Measurements from ENCODE around the gene SLC4A1.
"Not testable (repeated sequence)": the region's sequence is repeated elsewhere in the genome, so short reads cannot be mapped to it uniquely, and the experiment has no call there.

SLC4A1 gene

DNA sequence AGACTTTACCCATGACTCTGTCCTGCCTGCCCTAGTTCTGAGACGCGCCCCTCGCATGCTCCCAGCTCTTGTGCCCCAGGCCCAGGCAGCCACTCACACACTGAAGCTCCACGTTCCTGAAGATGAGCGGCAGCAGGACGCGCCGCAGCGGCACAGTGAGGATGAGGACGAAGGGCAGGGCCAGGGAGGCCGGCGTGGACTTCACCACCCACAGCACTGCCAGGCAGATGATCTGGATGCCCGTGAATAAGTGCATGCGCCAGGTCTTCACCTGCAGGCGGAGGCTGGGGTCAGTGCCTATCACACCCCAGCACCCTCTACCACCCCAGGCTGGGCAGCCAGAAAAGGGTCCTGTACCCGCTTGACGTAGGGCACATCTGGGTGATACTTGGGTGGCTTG is 16.9 kb downstream of the SLC4A1 start:
- TF ChIP-seq, protein P1, sequence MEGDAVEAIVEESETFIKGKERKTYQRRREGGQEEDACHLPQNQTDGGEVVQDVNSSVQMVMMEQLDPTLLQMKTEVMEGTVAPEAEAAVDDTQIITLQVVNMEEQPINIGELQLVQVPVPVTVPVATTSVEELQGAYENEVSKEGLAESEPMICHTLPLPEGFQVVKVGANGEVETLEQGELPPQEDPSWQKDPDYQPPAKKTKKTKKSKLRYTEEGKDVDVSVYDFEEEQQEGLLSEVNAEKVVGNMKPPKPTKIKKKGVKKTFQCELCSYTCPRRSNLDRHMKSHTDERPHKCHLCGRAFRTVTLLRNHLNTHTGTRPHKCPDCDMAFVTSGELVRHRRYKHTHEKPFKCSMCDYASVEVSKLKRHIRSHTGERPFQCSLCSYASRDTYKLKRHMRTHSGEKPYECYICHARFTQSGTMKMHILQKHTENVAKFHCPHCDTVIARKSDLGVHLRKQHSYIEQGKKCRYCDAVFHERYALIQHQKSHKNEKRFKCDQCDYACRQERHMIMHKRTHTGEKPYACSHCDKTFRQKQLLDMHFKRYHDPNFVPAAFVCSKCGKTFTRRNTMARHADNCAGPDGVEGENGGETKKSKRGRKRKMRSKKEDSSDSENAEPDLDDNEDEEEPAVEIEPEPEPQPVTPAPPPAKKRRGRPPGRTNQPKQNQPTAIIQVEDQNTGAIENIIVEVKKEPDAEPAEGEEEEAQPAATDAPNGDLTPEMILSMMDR (IDR thresholded peaks at IDR 0.05; ENCODE audit: control insufficient read depth, extremely low read depth, insufficient read depth): no peak
- no peak for DNase-seq (ENCODE audit: low read depth)
- no peak overlapping the region for H3K4me3 ChIP-seq (ENCODE audit: low read depth, low read length)

DNA sequence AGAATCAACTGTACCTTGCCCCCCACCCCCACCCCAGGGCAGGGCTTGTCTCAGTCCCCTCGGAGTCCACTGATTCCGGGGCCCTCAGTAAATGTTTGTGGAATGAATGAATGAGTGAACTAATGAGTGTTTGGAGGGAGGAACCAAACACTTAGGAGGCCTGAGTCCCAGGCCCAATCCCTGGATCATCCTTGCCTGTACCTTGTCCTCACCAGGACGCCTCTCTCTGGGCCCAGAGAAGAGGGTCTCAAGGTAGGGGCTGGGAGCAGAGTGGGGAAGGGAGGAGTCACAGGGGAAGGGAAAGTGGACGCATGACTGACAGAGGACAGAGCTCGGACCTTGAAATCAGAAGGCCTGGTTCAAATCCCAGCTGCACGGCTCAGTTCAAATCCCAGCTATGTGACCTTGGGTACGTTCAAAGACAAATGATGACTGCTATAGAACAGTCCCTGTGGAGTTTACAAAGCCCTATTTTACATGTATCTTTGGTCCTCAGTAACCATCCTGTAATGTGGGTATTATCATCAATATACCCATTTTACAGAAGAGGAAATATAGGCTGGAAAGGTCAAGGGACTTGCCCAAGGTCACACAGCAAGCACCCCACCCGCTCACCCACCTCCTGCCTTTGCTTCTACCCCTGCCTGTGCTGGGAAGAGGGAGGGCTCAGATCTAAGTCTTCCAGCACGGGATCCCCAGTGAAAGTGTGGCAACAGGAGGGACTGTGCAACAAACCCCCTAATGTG is 18.3 kb downstream of the SLC4A1 start:
- DNase-seq (ENCODE audit: low read depth): no peak
- H3K4me3 ChIP-seq (ENCODE audit: low read depth, low read length): no peak overlapping the region
- TF ChIP-seq, protein P1 (IDR thresholded peaks at IDR 0.05; ENCODE audit: control insufficient read depth, extremely low read depth, insufficient read depth): no peak

DNA sequence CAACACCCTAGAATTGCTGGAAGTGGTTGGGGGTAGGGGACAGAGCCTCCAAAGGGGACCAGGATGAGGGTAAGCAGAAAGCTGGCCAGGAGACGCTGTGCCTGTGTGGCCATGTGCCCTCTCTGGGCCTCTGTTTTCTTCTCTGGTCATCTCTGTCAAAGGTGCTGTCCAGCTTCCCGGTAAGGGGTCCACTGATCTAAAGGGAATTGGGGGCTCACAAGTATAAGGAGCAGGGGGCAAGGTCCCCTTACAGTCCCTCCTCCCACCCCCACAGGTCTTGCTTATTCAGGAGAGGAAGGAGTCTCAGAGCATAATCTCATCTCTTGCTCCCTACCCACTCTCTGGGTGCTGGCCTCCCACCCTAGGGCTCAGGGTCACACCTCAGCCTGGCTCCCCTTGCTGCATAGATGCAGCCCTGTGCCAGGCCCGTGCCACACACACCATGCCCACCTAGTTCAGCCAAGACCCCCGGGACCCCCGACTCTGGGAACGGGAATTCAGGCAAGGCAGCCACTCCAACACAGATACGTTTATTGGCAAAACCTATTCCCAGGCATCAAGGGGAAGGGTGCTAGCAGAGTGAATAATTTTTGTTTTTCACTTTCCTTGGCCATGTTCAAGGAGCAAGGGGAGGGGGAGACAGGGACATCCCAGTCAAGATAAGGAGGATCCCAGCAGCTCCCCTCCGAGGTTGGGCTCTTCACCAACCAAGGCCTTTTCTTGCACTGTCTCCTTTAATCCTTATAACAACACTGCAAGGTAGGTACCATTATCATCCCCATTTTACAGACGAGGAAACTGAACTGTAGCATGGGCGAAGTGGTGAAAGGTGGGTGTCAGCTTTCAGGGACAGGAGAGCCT is 19.8 kb downstream of the SLC4A1 start:
- TF ChIP-seq, protein P1 (IDR thresholded peaks at IDR 0.05; ENCODE audit: control insufficient read depth, extremely low read depth, insufficient read depth): no peak
- no peak for DNase-seq (ENCODE audit: low read depth)
- H3K4me3 ChIP-seq (ENCODE audit: low read depth, low read length): no peak overlapping the region

DNA sequence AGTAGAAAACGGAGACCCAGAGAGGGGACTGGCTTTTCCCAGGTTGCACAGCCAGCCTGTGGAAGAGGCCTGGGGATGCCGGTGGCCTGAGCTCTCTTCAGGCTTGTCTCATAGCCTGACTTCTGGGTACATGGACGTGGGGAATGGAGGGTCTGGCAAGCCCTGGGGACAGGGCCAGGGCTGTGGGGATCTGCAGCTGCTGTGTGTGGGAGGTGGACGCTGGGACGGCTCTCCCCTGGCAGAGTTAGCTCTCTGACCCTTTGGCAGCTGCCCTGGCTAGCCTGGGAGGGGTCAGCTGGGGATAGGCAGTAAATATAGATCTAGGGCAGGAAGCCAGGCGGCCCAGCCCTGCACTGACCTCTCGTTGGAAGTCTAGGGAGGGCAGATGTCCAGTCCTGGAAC is 20.5 kb downstream of the SLC4A1 start:
- TF ChIP-seq, protein P1 (IDR thresholded peaks at IDR 0.05; ENCODE audit: control insufficient read depth, extremely low read depth, insufficient read depth): no peak
- no peak overlapping the region for H3K4me3 ChIP-seq (ENCODE audit: low read depth, low read length)
- no peak for DNase-seq (ENCODE audit: low read depth)

DNA sequence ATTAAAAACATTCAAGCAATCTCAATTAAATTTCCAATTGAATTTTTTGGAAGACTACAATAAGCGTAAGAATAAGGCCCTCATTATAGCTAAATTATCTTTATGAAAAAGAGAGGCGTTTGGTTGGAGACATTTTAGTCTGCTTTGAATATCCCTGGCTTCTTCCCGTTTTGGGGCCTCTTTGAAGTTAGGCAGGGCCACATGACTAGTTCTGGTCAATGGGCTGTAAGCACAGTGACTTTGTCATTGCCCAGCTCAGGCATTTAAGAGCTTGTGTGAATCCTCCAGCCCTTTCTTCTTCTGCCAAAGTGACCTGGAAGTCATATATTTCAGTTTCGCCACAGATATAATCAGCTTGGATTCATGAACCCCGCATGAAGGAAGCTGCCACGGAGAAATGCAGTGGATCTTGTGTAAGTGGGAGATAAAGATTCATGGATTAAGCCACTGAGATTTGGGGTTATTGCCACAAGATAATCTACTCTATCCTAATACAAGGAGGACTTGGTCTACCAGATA is 26.8 kb downstream of the SLC4A1 start:
- TF ChIP-seq, protein P1 (IDR thresholded peaks at IDR 0.05; ENCODE audit: control insufficient read depth, extremely low read depth, insufficient read depth): no peak
- H3K4me3 ChIP-seq (ENCODE audit: low read depth, low read length): no peak overlapping the region
- DNase-seq (ENCODE audit: low read depth): no peak

DNA sequence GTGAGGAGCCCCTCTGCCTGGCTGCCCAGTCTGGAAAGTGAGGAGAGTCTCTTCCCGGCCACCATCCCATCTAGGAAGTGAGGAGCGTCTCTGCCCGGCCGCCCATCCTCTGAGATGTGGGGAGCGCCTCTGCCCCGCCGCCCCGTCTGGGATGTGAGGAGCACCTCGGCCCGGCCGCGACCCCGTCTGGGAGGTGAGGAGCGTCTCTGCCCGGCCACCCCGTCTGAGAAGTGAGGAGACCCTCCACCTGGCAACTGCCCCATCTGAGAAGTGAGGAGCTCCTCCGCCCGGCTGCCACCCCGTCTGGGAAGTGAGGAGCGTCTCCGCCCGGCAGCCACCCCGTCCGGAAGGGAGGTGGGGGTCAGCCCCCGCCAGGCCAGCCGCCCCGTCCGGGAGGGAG is 30.0 kb downstream of the SLC4A1 start:
- H3K4me3 ChIP-seq (ENCODE audit: low read depth, low read length); DNase-seq (ENCODE audit: low read depth): not testable (repeated sequence)

DNA sequence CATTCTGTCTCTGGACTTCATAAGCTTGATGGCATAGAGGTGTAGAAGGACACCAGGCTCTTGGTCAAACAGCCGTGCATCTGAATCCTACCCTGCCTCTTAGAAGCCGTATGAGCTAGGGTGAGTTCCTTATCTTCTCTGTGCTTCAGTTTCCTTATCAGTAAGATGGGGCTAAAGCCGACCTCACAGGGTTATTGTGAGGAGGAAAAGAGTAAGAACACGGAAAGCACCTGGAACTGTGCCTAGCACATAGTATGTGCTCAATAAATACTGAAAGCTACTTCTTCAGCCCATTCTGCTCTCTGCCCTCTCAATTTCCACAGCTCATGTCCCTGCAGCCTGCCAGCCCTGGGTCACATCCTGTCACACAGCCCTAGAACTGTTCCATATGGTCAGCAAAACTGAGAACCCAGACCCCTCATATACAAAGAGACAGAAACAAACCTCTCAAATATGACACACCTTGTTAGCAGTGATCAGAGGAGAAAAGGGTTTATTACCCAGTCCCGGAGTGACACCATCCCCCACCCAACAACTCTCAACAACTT is 31.4 kb downstream of the SLC4A1 start:
- TF ChIP-seq, protein P1 (IDR thresholded peaks at IDR 0.05; ENCODE audit: control insufficient read depth, extremely low read depth, insufficient read depth): no peak
- DNase-seq (ENCODE audit: low read depth): no peak
- no peak overlapping the region for H3K4me3 ChIP-seq (ENCODE audit: low read depth, low read length)

All from LNCaP clone FGC (cell line).